GM12872 (cell line): ENCODE data around the gene NCSTN.

Experiments
- CTCF ChIP-seq: IDR thresholded peaks from 3 replicates; pipeline ENCODE4 v1.5.1; 2011; ENCODE audit warnings: low read depth, mild to moderate bottlenecking, low read length, moderate library complexity; ENCODE audit not compliant: insufficient read depth

The NCSTN gene

GRCh38 chr1:160315359-160315758, 27.8 kb upstream of the NCSTN start:
- TF ChIP-seq CTCF: no peak

- TF ChIP-seq CTCF: no peak
Observed at GRCh38 chr1:160322831-160323230, 20.4 kb upstream of the NCSTN start.

- no peak for TF ChIP-seq CTCF
Observed at GRCh38 chr1:160325252-160325651, 17.9 kb upstream of the NCSTN start.

- no peak for TF ChIP-seq CTCF
Observed at GRCh38 chr1:160326418-160326817, 16.8 kb upstream of the NCSTN start.

GRCh38 chr1:160328184-160328583, 15.0 kb upstream of the NCSTN start:
- no peak for TF ChIP-seq CTCF

- no peak for TF ChIP-seq CTCF
Observed at GRCh38 chr1:160330119-160330518, 13.1 kb upstream of the NCSTN start.

GRCh38 chr1:160332516-160332915, 10.7 kb upstream of the NCSTN start:
- no peak for TF ChIP-seq CTCF

- no peak for TF ChIP-seq CTCF
Observed at GRCh38 chr1:160338580-160338979, 4.6 kb upstream of the NCSTN start.
